Spleen (tissue), 11 donors: Measurements from ENCODE around the gene TACC3. TPM values are rescaled to one million over a fixed set of nuclear protein-coding genes. Genes with fewer than 3 reads are reported as not detected.

Source experiments
- DNase-seq: peaks from one replicate; pipeline ENCODE4 v3.0.0-alpha.2; 2020
- H3K27ac ChIP-seq, 8 donors: fragments of 200-600 bp; sonication (generic) in 7 of 8; 1 replicate in 4 of 8; 2 replicates in 4 of 8; pipeline versions ENCODE4 v1.5.0 to v1.8.0; 2016 to 2021; ENCODE audit warnings: inconsistent platforms in 4 of 8, mild to moderate bottlenecking in 4 of 8, moderate library complexity in 1 of 8
- H3K27me3 ChIP-seq, 7 donors: fragments of 200-600 bp; sonication (generic) in 6 of 7; replicated peaks in 1 of 7; 1 replicate in 4 of 7; 2 replicates in 3 of 7; pipeline versions ENCODE4 v1.5.0 to v1.8.0; 2016 to 2021; ENCODE audit warnings: inconsistent platforms in 3 of 7, mild to moderate bottlenecking in 1 of 7
- H3K36me3 ChIP-seq, 6 donors: fragments of 200-600 bp; sonication (generic) in 5 of 6; 1 replicate in 4 of 6; 2 replicates in 2 of 6; pipeline versions ENCODE4 v1.5.0 to v1.8.0; 2016 to 2021; ENCODE audit warnings: inconsistent platforms in 2 of 6
- H3K4me1 ChIP-seq, 6 donors: fragments of 200-600 bp; sonication (generic) in 5 of 6; 1 replicate in 3 of 6; 2 replicates in 3 of 6; pipeline versions ENCODE4 v1.5.0 to v1.8.0; 2016 to 2021; ENCODE audit warnings: inconsistent platforms in 3 of 6
- H3K4me3 ChIP-seq, 8 donors: fragments of 200-600 bp; sonication (generic) in 7 of 8; 1 replicate in 4 of 8; 2 replicates in 4 of 8; pipeline versions ENCODE4 v1.5.0 to v1.8.0; 2016 to 2021; ENCODE audit warnings: inconsistent platforms in 4 of 8, mild to moderate bottlenecking in 4 of 8, moderate library complexity in 2 of 8
- H3K9me3 ChIP-seq, 8 donors: fragments of 200-600 bp; sonication (generic) in 7 of 8; 1 replicate in 4 of 8; 2 replicates in 4 of 8; pipeline versions ENCODE4 v1.5.0 to v1.8.0; 2016 to 2021; ENCODE audit warnings: inconsistent platforms in 4 of 8
- POLR2A ChIP-seq, 3 donors: fragments of 450-650 bp; IDR thresholded peaks; one replicate each; pipeline ENCODE4 v1.5.1; 2017; ENCODE audit warnings: antibody characterized with exemption in 3 of 3, mild to moderate bottlenecking in 1 of 3
- POLR2AphosphoS5 ChIP-seq, 3 donors: sonication (generic); formaldehyde crosslinking; IDR thresholded peaks; one replicate each; pipeline ENCODE4 v1.5.1; 2017; ENCODE audit warnings: antibody characterized with exemption in 3 of 3
- WGBS, 5 donors: extraction: QIAGEN DNeasy Blood & Tissue Kit in 3 of 5; methylation state at CpG; one replicate each; pipeline versions ENCODE4 v1.1.5 to v1.1.7; 2013 to 2018; 5-methylcytosine and 5-hydroxymethylcytosine counted together
- intact Hi-C: fragments of 100-400 bp; cut with DNase I; formaldehyde crosslinking; loops from one replicate; pipeline ENCODE4 v1.15.0; 2023; ENCODE audit warnings: low total_unique reads
- polyA plus RNA-seq, 3 donors: library from polyadenylated mRNA; stranded (reverse); fragments of 200-250 nt; gene quantifications; one replicate each; pipeline ENCODE4 v1.2.1, GENCODE V29; 2013
- total RNA-seq, 7 donors: library from RNA; depleted of rRNA in 3 of 7; stranded (reverse); fragments of >200 nt in 3 of 7; fragmentation: NEBNext Ultra II Directional in 4 of 7; extraction: Animal tissue kit (Norgen Biotek cat#: 25700) in 4 of 7; gene quantifications; one replicate each; pipeline versions ENCODE4 v1.1.0 to v1.2.1, GENCODE V29; 2016 to 2021
- TF ChIP-seq, protein P1 (sequence below), 11 experiments: fragments of 200-600 bp in 7 of 11; fragments of 450-650 bp in 4 of 11; sonication (generic) in 4 of 11; IDR thresholded peaks in 8 of 11; conservative IDR thresholded peaks in 3 of 11; 1 replicate in 7 of 11; 2 replicates in 4 of 11; pipeline versions ENCODE4 v1.4.0 to v1.8.0; 2016 to 2021; ENCODE audit warnings: antibody characterized with exemption in 11 of 11, inconsistent platforms in 4 of 11, mild to moderate bottlenecking in 1 of 11
- donor health status: healthy with polysubstance abuse.
- donor health status: DM: no; HTN: no; CAD: no; lungs with moderate emphysema.
- donor health status: DM: no; HTN: no; CAD: no.
- donor health status: Bipolar disorder and iron deficiency.
- donor health status: healthy.
- donor health status: DM: no; HTN: no; CAD: no.
- donor health status: DM: yes; HTN: yes; CAD: no.

Gene TACC3
- total and polyA plus RNA-seq, 10 donors, result 33.3 to 84.4 (median 53.4) TPM

DNA sequence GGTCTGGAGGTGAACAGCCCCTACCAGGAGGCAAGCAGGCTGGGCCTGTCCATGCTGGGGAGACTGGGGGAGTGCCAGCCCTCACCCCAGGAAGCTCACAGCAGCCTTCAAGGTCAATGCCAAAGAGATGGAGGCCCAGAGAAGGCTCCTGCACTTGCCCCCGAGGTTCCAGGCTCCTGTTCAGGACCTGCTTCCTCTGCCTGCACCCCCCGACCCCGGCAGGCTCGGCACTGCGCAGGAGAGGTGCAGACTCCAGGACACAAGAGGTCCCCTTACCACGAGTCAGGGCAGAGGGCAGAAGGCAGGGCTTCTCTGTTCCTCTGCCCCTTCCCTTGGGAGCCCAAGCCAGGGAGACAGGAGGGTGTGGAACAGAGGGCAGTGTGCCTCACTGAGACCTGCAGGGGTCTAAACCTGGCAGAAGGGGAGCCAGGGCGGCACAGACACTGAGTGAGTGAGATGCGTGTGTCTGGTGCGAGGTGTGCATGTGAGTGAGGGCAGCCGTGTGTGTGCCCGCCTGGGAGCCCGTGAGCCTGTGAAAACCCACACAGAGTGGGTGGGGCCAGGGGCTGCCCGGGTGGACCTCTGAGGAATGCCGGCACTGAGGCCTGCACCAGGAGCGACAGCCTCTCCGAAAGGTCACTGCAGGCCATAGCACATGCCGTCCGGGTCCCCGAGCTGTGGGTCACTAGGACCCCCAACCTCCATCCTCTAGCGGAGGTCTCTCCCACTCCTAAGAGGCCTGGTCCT lies 41.1 kb downstream of the TACC3 start:
- Histone ChIP-seq H3K27ac (no peak overlapping the region), H3K4me3 (no peak overlapping the region), H3K9me3 (no peaks in the 10 kb centered on the region), H3K27me3 (peaks cover 0 to 56% (median 20%) of the 10 kb centered on the region in 7 donors), H3K36me3 (no peaks in the 10 kb centered on the region), H3K4me1 (peaks cover 7 to 56% (median 40%) of the 10 kb centered on the region in 6 donors)
- WGBS, 5 donors, result 77 to 93% (median 81%) methylated on average over 8 to 20 of the region's 20 CpGs
- no peak for DNase-seq
- TF ChIP-seq, protein P1, sequence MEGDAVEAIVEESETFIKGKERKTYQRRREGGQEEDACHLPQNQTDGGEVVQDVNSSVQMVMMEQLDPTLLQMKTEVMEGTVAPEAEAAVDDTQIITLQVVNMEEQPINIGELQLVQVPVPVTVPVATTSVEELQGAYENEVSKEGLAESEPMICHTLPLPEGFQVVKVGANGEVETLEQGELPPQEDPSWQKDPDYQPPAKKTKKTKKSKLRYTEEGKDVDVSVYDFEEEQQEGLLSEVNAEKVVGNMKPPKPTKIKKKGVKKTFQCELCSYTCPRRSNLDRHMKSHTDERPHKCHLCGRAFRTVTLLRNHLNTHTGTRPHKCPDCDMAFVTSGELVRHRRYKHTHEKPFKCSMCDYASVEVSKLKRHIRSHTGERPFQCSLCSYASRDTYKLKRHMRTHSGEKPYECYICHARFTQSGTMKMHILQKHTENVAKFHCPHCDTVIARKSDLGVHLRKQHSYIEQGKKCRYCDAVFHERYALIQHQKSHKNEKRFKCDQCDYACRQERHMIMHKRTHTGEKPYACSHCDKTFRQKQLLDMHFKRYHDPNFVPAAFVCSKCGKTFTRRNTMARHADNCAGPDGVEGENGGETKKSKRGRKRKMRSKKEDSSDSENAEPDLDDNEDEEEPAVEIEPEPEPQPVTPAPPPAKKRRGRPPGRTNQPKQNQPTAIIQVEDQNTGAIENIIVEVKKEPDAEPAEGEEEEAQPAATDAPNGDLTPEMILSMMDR (IDR thresholded peaks at IDR 0.05 in 8 of 11, conservative IDR thresholded peaks at IDR 0.05 in 3 of 11), result no peak
- intact Hi-C loops, result no loop called here

DNA sequence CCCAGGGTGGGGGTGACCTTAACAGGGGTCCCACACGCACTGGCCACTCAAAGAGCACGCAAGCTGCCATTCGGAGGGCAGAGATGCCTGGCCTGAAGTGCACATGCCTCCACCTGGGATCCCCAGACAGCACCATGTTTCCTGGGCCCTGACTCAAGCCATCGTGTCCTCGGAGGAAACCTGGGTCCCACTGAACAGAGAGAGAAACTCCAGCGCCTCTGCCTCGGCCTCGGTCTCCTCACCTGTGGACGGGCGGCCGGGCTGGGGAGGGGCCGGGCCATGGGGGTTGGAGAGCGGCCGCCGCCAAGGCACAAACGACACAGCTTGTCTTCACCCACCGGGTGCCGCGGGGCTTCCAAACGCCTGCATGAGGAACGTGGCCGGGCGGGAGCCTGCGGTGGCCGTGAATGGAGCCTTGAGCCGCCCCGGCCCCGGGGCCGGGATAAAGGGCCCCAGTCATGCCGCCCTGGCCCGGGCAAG lies 41.8 kb downstream of the TACC3 start:
- no peak overlapping the region for H3K27ac ChIP-seq
- H3K4me1 ChIP-seq, result peaks cover 7 to 62% (median 42%) of the 10 kb centered on the region in 6 donors
- H3K36me3 ChIP-seq, result no peaks in the 10 kb centered on the region
- DNase-seq, result no peak
- intact Hi-C loops, result no loop called here
- TF ChIP-seq POLR2AphosphoS5 (IDR thresholded peaks at IDR 0.05) (no peak), POLR2A (IDR thresholded peaks at IDR 0.05) (no peak)
- TF ChIP-seq, protein P1 (IDR thresholded peaks at IDR 0.05 in 8 of 11, conservative IDR thresholded peaks at IDR 0.05 in 3 of 11), result no peak
- peak overlapping the region in 1 of 8 donors; percentile 15 for H3K4me3 ChIP-seq
- no peaks in the 10 kb centered on the region for H3K9me3 ChIP-seq
- peaks cover 0 to 62% (median 26%) of the 10 kb centered on the region in 7 donors for H3K27me3 ChIP-seq
- WGBS, 5 donors, result 32 to 47% (median 34%) methylated on average over 19 to 31 of the region's 31 CpGs; no CpG with 5 or more reads in 1 of the 5 donors

DNA sequence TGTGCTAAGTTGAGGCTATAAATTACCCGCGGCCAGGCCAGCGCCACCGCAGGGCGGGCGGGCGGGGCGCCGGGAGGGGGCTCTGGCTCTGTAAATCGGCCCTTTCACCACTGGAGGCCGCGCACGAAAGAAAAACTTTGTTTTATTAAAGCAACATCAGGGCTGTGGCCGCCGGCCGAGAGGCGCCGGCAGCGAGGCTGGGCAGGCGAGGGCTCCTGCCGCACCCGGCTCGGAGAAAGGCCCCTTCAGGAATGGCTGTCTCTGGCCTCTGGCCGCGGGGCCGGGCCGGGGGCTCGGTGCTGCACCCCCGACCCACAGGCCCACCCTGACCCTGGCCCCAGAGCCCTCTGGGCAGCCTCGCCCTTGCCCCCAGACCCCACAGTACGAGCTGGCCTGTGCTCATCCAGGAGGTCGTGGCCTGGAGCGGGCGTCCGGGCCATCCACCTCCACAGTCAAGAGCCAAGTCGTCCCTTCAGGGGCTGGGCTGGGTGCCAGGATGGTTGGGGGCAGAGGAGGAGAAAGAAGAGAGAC lies 42.3 kb downstream of the TACC3 start:
- H3K9me3 ChIP-seq, result no peaks in the 10 kb centered on the region
- whole genome bisulfite sequencing, 5 donors, result 10 to 18% (median 16%) methylated on average over 12 to 36 of the region's 36 CpGs

More for the DNA sequence above, 42.3 kb downstream of the TACC3 start:
- Histone ChIP-seq H3K27me3 (peaks cover 0 to 67% (median 30%) of the 10 kb centered on the region in 7 donors), H3K4me1 (peaks cover 7 to 67% (median 44%) of the 10 kb centered on the region in 6 donors), H3K4me3 (peak overlapping the region in 1 of 8 donors; percentile 15), H3K27ac (no peak overlapping the region), H3K36me3 (no peaks in the 10 kb centered on the region)
- intact Hi-C loops, result no loop called here
- DNase-seq, result no peak
- TF ChIP-seq, protein P1 (IDR thresholded peaks at IDR 0.05 in 8 of 11, conservative IDR thresholded peaks at IDR 0.05 in 3 of 11), result peak in 1 of 11 experiments; percentile 34
- TF ChIP-seq POLR2A (IDR thresholded peaks at IDR 0.05), result no peak
- no peak for TF ChIP-seq POLR2AphosphoS5 (IDR thresholded peaks at IDR 0.05)
